ENCODE data around the gene MAD1L1.
A peak's percentile ranks its signal among the peaks of the same experiment; 100 is the strongest.

The MAD1L1 gene

DNA sequence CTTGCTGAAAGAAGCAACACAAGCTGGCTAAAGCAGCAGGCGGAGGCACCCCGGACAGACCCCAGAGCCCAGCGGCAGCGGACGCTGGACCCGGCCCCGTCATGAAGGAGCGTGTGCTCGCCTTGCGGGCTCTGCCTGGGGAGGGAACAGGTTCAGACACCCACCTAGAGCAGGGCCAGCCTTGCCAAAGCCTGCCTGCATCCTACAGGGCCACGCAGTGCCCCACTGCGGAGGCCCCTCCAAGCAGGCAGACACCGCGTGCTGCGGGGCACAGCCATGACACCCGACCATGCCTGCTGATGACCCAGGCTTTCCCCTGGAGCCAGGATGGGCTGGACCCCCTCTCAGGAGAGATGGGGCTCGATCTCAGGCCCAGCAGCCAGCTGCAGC, 91.7 kb downstream of the MAD1L1 start:
- no peak for DNase-seq (ENCODE audit: low read depth in 3 of 3)

DNA sequence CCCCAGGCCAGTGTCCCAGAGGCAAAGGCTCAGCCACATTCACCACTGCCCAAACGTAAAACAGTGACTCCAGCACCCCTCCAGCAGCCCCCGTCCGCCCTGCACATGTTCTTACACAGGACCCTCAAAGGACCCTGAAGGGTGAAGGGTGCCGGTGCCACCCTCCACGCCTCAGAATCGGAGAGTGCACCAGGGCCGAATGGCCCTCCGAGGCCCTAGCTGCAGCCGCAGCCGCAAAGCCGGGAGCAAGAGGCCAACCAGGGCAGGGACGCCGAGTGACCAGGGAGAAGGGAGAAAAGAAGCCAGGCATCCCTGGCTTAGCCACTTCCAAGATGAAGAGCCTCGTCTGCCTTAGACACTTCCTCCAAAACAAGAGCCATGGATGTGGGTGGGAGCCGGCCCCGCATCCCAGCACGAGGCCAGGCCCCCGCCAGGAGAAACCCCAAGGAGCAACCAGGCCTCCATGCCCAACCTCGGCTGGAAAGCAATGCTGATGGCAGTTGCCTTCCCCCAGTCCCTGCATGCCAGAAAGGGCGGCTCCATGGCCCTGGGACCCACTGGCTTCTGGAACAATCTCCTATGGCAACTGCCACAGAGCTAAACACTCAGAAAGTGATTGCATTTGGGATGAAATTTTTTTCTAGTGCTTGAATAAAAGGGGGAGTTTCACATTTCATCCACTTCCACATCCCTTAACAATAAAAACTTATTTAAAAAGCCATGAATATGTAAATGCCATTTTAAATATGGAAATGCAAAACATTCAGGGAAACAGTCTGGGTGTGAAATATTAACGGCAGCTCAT, 92.3 kb downstream of the MAD1L1 start:
- no peak for DNase-seq (ENCODE audit: low read depth in 3 of 3)

DNA sequence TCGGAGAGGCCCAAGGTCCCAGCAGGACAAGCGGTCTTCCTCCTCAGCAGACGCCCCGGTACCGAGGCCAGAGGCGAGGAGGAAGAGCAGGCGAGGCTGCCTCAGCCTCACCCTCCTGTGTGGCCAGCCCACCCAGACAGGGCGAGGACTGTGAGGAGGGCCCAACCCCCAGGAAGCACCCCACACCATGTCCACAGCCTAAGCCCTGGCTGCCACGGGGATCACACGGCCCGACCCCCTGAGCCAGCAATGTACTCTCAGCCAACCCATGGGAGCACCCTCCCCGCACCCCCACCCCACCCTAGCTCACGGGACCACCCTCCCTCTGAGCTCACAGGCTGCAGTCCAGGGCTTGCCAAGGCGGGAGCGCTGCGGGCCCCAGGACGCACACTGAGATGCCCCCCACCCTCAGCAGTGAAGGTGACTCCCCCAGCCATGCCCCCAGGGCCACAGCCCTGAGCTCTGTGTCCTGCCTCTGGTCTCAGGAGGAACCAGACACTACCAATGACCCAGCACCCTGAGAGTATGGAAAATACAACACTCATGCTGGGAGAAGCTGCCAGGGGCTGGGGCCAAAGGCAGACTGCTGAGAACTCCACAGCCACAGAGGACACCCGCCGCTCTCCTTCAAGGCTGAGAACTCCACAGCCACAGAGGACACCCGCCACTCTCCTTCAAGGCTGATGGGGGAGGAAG, 93.6 kb downstream of the MAD1L1 start:
- no peak for DNase-seq (ENCODE audit: low read depth in 3 of 3)

DNA sequence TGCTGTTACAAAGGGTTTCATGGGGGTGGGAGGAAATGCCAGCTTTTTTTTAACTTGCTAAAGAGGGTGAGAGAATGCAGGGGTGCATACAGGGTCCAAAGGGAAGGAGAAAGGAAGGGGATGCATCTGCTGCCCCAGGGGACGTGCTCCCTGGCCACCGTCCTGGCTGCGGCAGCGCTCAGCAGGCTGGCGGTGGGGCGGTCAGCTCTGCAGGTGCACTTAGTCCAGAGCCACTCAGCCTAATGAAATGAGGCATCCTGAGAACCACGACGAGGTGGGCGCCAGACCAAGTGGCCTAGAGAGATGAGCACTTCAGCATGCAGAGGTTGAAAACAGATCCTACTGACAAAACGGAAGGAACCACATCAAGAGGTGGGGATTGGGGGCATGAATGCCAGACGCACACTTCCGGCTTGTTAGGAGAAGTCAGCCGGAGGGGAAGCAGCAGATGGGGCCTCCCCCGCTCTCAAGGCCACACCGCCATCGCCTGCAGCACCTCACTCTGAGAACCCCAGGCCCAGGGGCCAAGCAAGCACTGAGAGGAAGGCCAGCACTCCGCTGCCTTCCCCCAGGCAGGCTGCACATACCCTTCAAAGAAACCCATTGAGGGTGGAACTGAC, 94.5 kb downstream of the MAD1L1 start:
- peak; percentile 22 to 36 (median 34) for DNase-seq (ENCODE audit: low read depth in 3 of 3)

DNA sequence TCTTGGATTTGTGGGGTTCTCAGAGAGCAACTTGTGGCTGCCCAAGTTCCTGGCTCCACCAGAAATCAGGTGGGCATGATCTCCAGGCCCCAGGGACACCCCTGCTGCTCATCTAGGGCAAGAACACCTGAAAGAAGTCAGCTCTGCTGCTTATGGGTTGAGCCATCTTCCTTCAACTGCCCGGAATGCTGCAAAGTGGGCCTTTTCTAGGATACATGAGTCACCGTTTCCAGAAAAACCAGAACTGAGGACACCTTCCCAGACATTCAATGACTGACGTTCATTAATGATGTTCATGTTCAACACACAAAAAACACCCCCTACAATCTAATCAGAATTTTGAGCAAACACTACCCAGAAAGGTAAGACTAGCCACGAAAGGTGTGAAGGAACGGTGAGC, 98.0 kb downstream of the MAD1L1 start:
- DNase-seq (ENCODE audit: low read depth in 3 of 3) = no peak

DNA sequence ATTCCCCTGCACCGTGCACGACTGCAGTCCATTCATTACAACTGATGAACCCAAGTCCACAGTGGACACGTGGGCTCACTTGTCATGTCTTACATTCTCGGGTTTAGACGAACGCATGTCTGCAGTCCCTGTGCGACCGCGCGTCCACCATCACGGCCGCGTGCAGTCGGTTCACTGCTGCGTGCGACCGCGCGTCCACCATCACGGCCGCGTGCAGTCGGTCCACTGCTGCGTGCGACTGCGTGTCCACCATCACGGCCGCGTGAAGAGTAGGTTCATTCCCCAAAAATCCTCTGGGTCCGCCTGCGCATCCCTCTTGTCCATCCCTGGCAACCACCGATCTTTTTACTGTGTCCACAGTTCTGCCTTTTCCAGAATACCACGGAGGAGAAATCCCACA, 100.5 kb downstream of the MAD1L1 start:
- no peak for DNase-seq (ENCODE audit: low read depth in 3 of 3)

DNA sequence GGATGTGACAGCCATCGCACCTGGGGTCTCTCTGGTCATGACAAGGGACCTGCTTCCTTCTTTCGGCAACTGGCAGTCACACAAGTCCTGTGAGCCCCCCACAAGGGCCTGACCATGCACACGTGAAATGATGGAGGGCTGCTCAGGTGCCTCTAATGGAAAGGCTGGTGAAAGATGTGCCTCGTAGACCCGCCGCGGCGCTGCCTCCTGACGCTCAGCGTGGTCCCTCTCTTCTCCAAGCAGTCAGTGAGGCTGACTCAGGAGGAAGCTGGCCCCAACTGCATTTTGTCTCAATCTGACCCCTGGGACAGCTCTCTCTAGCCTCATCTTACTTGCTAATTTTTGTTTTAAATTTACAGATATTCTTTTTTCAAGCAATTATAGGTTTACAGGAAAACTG, 100.9 kb downstream of the MAD1L1 start:
- DNase-seq (ENCODE audit: low read depth in 3 of 3) = no peak

DNA sequence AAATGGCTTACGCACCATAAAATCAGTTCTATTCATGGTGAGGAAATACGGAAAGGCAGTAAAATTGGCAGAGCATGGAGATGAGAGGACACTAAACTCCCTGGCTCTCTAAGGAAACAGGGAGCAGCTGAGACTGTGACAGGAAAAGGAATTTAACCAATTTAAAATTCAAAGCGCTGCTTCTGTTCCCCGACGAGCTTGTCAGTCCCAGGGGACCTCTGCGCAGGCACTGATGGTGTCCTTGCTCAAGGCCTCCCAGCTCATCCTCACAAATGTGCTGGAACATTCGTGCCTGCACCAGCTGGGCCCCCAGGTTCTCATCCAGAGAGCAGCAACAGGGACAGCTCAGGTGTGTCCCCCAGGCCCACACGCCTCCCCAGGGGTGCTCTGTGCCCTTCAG, 101.4 kb downstream of the MAD1L1 start:
- no peak for DNase-seq (ENCODE audit: low read depth in 3 of 3)

DNA sequence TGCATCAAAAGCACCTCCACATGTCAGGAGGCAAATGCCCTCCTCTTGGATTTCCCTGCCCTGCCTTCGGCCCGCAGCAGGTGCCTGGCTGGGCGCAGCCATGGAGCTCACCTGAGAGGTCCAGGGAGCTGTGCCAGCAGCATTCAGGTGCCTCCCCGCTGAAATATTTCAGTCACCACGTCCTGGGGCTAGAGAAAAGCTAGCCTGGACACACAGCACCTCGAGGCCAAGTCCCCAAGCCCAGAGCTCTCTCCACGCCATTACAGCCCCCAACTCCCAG, 102.7 kb downstream of the MAD1L1 start:
- no peak for DNase-seq (ENCODE audit: low read depth in 3 of 3)

DNA sequence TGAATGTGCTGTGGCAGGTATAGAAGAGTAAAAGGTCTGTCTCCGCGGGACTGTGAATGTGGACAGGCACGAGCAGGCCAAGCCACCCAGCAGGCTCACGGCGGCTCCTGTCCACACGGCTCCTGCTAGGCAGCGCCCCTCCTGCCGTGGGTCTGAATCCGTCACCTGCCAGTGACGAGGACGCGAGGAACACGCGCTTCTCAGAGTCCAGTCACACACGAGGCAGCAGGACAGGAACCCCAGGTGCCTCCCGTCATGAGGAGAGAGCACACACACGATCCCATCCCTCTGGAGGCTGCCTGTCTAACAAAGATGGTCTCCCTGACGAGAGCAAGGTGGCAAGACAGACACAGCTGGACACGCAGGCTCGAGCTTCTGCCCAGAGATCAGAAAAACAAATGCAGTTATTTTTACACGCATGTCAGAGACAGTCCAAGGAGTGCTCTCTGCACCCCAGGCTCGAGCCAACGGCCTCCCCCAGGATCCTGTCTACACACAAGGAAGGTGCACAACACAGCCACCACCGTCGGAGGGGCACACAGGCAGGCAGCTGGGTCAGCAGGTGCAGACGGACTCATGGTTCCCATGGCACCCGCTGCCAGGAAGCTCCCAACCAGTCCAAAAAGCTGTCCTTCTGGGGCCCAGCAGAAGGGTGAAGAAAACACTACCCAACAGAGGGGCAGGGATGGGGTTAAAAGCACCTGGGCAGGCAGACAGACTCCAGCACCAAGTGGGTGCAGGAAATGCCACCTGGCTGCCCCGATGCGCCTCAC, 103.2 kb downstream of the MAD1L1 start:
- DNase-seq (ENCODE audit: low read depth in 3 of 3) = no peak

DNA sequence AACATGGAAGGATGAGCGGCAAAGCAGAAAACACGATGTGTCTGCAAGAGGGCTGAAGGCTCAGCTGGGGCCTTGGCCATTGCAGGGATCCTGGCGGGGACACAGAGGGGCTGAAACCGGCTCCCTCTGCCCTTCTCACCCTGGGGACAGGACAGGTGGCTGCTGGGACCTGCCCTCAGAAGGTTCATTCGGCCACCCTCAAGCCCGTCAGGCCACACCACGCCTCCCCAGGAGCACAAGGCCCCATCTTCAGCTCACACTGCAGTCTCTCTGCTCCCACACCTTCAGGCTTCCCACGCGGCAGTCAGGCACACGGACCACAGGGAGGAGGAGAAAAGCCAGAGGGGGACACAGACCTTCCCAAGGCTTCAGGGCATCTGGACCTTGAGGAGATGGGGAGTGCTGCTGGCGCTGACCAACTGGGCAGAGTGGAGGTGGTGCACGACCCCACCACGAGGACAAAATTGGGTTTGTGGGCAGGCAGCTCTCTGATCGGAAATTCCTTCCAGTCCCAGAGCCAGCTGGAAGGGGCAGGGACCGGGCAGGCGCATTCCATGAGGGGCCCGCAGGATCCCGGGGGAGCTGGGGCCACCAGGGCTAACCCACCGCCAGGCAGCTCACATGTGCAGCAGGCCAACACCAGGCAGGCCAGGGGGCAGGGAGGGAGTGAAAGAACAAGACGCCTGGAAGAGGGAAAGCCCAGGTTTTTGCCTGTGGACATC, 104.0 kb downstream of the MAD1L1 start:
- DNase-seq (ENCODE audit: low read depth in 3 of 3) = no peak

DNA sequence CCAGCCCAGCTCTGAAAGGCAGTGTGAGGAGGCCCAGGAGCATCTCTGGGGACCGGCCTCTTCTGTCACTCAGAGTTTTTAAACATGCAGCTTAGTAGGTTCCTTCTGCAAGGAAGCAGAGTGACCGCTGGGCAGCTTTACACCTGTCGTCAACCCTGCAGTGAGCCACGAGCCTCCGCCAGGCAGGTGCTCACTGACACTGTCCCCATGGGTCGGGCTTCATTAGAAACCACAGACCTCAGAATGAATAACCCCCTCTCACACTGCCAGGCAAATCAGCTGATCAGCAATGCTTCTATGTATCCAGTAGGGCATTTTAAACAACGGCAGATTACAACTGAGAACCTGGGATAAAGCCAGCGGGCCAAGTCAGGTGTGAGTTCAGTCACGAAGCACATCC, 106.1 kb downstream of the MAD1L1 start:
- no peak for DNase-seq (ENCODE audit: low read depth in 3 of 3)

DNA sequence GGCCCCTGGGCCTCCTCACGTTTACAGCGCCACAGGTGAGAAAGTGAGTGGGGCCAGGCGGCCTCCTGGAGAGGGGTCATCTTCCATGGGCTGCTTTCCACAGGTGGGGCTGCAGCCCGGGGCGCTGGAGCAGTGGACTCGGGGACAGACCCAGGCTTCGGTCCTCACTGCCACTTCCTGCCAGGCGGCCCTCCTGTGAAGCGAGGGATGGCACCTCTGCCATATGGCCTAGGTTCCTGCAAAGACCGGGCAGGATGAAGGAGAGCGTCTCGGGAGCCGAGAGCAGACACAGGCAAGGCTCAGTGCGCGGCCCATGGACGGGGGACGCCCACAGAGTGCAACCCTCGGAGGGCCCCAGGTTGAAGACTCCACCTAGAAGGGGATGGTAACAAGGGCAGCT, 106.8 kb downstream of the MAD1L1 start:
- no peak for DNase-seq (ENCODE audit: low read depth in 3 of 3)

DNA sequence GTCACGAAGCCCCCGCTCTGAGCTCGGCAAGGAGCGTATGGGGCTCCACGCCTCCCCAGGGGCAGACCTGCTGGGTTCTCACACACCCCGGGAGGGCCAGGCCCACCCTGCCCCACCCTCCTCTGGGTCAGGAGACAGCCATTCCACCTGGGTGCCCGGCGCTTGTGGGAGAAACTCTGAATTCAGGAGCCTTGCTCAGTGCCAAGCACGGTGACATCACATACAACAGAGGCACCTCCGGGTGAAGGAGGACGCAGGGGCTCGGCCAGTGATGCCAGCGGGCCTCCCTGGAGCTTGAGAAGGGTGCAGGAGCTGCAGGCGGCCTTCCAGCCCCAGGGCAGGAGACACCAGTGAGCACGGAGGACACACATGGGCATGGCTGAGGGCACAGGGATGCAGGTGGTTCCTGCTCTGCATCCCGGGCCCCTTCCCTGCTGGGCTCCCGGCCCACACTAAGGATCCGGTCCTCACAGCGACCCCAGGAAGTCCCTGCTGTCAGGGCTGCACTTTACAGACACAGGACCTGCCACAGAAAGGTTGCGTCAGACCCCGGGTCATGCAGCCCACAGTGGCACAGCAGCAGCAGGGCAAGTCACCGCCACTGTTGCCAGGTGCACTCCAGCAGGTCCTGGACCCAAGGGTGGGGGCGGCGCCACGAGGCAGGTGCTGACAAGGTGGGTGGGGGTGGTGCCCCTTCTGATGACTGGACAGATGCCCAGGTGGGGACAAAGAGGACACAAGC, 108.0 kb downstream of the MAD1L1 start:
- no peak for DNase-seq (ENCODE audit: low read depth in 3 of 3)

DNA sequence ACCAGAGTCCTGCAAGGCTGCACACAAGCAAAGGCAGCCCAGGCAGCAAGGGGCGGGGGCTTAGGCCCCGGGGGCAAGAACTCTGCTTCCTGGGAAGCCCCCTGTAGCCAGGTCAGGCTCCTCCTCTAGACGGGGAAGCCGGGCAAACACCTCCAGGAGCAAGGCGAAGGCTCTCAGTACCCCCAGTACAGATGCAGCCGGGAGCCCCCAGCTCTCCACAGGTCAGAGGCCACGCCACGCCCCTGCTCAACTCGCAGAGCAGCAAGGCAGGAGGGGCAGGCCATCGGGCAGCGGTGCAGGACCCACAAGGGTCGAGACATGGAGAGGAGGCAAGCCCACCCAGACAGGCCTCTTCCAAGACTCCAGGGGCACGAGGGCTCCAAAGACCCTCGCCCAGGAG, 108.8 kb downstream of the MAD1L1 start:
- no peak for DNase-seq (ENCODE audit: low read depth in 3 of 3)

DNA sequence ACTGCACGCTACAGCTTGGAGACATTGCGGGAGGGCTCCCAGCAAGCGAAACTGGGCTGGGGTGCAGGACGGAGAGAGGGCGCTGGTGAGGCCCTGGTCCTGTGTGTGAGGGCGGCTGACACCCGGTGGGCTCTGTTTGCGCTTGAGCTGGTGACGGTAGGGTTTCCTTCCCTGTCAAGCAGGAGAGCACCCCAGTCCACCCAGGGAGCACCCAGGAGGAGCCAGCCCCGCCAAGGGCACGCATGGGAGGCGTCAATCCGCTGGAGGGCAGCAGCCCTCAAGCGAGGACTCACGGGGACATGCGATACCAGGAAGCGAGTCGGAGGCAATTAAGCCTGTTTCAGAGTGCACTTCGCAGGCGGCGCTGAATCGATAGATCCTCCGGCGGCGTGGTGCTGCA, 109.4 kb downstream of the MAD1L1 start:
- no peak for DNase-seq (ENCODE audit: low read depth in 3 of 3)

DNA sequence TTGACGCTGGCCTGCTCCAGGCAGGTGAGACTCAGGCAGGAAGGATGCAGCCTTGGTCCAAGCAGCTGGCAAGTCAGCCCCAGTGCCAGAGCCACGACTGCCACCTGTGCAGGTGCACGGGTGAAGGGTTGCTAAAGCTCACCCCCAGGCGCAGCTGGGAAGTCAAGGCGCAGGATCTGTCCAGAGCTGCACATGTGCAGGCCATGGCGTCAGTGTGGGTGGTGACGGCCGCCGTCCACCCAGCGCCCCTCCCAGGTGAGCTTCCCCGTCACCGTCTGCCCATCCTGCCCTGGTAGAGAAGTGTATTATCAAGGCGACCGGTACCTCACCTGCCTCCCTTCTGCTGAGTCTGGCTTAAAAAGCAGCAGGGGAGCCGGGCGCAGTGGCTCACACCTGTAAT, 110.1 kb downstream of the MAD1L1 start:
- DNase-seq (ENCODE audit: low read depth in 3 of 3) = no peak

DNA sequence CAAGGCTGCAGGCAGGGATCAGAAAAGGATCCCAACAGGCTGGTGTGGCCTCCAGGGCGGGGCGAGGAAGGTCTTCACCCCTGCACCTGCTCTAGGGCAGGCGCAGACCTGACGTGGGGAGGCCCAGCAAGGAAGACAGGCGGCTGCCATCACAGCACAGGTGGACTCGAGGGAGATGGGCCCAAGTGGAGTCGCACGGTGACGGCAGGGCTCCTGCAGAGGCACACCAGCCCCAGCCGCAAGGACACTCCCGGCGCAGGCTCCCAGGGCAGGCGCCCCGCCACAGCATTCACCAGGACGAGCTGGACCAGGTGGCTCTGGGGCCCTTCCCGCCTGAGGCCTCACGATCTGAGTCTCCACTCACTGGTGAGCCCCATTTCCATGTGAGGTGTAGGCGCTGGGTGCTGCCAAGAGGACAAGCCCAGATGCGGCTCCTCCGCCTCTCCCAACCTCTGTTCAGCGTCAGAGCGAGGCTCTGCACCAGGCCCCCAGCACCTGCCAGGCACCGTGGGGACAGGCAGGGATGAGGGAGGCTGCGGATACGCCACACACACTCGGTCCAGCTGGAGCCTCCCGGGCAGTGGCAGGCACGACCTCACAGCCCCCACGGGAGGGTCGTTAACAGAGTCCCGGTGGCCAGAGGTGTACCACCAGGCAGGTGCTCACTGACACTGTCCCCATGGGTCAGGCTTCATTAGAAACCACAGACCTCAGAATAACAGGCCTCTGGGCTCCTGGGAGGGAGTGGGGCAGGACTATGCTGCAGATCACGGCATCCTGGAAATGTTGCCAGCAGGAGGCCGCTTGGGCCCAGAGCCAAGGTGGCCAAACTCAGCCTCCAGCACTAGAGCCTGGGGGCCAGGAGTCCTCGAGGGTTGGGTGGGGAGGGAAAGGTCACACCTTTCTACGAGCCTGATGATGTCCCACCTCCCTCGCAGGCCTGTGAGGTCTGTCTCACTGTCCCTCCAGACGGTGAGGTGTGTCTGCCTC, 111.6 kb downstream of the MAD1L1 start:
- DNase-seq (ENCODE audit: low read depth in 3 of 3) = no peak

DNA sequence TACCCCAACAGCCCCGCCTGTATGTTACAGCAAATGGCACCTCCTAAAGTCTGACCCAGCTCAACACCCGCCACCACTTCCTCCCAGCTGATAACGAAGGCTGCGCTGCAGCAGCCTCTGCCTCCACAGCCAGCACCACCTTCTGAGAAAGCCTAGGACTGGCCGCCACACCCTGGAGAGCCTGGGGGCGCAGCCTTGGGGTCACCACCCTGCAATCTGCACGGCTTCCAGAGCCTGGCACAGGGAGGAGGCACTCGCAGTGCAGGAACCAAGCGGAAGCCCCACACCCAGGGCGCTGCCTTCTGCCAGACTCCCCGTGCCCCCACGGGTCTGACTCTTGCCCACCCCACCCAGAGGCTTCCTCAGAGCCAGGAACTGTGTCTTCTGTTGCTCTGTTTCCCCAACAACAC, 112.5 kb downstream of the MAD1L1 start:
- DNase-seq (ENCODE audit: low read depth in 3 of 3) = no peak

DNA sequence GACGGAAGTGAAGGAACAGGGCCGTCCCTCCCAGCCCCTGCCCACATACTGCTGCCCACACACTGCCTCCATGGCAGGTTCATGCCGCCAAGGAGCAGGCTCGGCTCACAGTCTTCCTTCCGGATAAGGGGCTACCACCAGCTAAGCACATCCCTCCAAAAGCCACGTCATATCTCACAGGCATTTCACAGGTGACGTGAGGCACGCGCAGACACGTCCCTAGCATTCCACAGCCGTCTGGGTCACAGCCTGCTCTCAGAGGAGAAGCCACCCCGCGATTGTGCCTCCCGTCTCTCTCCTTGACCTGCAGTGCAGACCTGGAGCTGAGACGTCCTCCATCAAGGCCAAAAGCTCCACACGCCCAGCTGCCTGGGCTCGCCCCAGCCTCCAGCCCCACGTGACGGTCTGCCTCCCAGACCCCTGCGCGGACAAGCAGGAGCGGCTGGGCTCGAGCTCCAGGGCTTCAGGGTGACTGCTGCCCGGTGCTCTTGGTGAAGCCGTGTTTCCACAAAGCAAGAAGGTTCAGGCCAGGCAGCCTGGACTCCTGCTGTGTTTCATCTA, 114.0 kb downstream of the MAD1L1 start:
- no peak for DNase-seq (ENCODE audit: low read depth in 3 of 3)

Data from stimulated activated CD4-positive, alpha-beta T cell treated with anti-CD3 and anti-CD28 coated beads, TNF-alpha, amount 100 ng/mL, for 48 hours (primary cell).